GM18873 (cell line): ENCODE results near the gene USP2.

Experiments used
- ATAC-seq: cut with Tn5 transposase; IDR thresholded peaks from one replicate; pipeline ENCODE4 v1.9.1; 2021; ENCODE audit warnings: mild to moderate bottlenecking, moderate library complexity, moderate number of reproducible peaks; ENCODE audit not compliant: unreplicated experiment, low FRiP score

The USP2 gene

GRCh38 chr11:119381181-119381988 is at the start of gene USP2:
TSS of gene USP2 (minus strand) at chr11:119381690. CDS start at chr11:119373480, 8,210 bp downstream.
- peak; percentile 86 for ATAC-seq

- ATAC-seq = no peak
These were observed 45.8 kb upstream of the USP2 start for GRCh38 chr11:119427279-119427678.

GRCh38 chr11:119426142-119426541 is 44.7 kb upstream of the USP2 start:
- ATAC-seq = no peak

GRCh38 chr11:119424775-119425174 is 43.3 kb upstream of the USP2 start:
- no peak for ATAC-seq

- ATAC-seq = no peak
These were observed 42.8 kb upstream of the USP2 start for GRCh38 chr11:119424276-119424675.

- ATAC-seq = no peak
These were observed 42.2 kb upstream of the USP2 start for GRCh38 chr11:119423509-119424254.

- ATAC-seq = no peak
These were observed 41.5 kb upstream of the USP2 start, which contains the start of gene THY1 for GRCh38 chr11:119422809-119423508. TSS of gene THY1 (minus strand) at chr11:119423172. CDS start at chr11:119420905, 2,267 bp downstream.

GRCh38 chr11:119421941-119422808 is 40.7 kb upstream of the USP2 start:
- no peak for ATAC-seq

GRCh38 chr11:119421351-119421750 is 39.9 kb upstream of the USP2 start:
- no peak for ATAC-seq

GRCh38 chr11:119420631-119421030 is 39.1 kb upstream of the USP2 start:
- no peak for ATAC-seq

- no peak for ATAC-seq
These were observed 38.5 kb upstream of the USP2 start for GRCh38 chr11:119419834-119420492.

- no peak for ATAC-seq
These were observed 37.8 kb upstream of the USP2 start for GRCh38 chr11:119419246-119419645.

GRCh38 chr11:119418759-119419158 is 37.3 kb upstream of the USP2 start:
- ATAC-seq = no peak

GRCh38 chr11:119417726-119418540 is 36.4 kb upstream of the USP2 start:
- ATAC-seq = no peak

GRCh38 chr11:119416606-119417580 is 35.4 kb upstream of the USP2 start:
- ATAC-seq = no peak

GRCh38 chr11:119415966-119416365 is 34.5 kb upstream of the USP2 start:
- ATAC-seq = no peak

GRCh38 chr11:119415517-119415916 is 34.0 kb upstream of the USP2 start:
- no peak for ATAC-seq

GRCh38 chr11:119414734-119415133 is 33.2 kb upstream of the USP2 start:
- ATAC-seq = no peak
